SK-N-MC (cell line): ENCODE results near the gene ZBTB21.

Experiments used
- EZH2 ChIP-seq: fragments of 200-600 bp; sonication (generic); IDR thresholded peaks from one replicate; pipeline ENCODE4 v1.6.1; 2017; ENCODE audit warnings: antibody characterized with exemption
- FOXP2 ChIP-seq: optimal IDR thresholded peaks from 2 replicates; pipeline ENCODE3; 2011; ENCODE audit warnings: mild to moderate bottlenecking, moderate library complexity; ENCODE audit not compliant: insufficient read depth; ENCODE audit errors: extremely low read length, control extremely low read depth
- POLR2AphosphoS5 ChIP-seq: IDR thresholded peaks from 2 replicates; pipeline ENCODE4 v1.6.1; 2012; ENCODE audit warnings: mild to moderate bottlenecking, low read depth, low read length, borderline replicate concordance

DNA sequence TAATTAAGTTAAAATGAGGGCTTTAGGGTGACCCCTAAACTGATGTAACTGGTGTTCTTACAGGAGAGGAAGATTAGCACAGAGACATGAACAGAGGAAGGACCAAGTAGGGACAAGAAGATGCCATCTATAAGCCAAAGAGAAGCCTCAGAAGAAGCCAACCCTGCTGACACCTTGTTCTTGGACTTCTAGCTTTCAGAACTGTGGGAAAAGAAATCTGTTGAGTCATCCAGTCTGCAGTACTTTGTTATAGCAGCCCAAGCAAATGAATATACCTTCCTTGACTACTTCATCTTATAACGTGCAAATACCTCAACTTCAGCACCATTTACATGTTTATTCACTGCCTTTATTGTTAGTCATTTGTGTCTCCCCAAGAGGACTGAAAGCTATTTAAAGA, 3.4 kb downstream of the ZBTB21 start:
- TF ChIP-seq EZH2 = no peak
- TF ChIP-seq POLR2AphosphoS5 = no peak
- TF ChIP-seq FOXP2 = no peak
